OCI-LY1 (cell line): Measurements from ENCODE around the gene COX6B2.

Source experiments
- H2AFZ ChIP-seq: fragments of 200-600 bp; sonication (generic), shearing (Covaris generic); 2 replicates; pipeline ENCODE4 v1.6.0; 2014; ENCODE audit warnings: antibody characterized with exemption, mild to moderate bottlenecking, low read length
- H3F3A ChIP-seq: fragments of 200-600 bp; sonication (generic), shearing (Covaris generic); 2 replicates; pipeline ENCODE4 v1.6.0; 2014; ENCODE audit warnings: mild to moderate bottlenecking, antibody characterized with exemption, low read length, moderate library complexity; ENCODE audit not compliant: insufficient read depth
- H3K27ac ChIP-seq: fragments of 200-600 bp; sonication (generic); 2 replicates; pipeline ENCODE4 v1.5.1; 2014; ENCODE audit warnings: low read length, mixed run types, mild to moderate bottlenecking, low read depth; ENCODE audit not compliant: poor library complexity, severe bottlenecking
- H3K27me3 ChIP-seq: fragments of 200-600 bp; sonication (generic); 2 replicates; pipeline ENCODE4 v1.6.0; 2014; ENCODE audit warnings: antibody characterized with exemption, mild to moderate bottlenecking, low read length, moderate library complexity; ENCODE audit not compliant: insufficient read depth
- H3K36me3 ChIP-seq: fragments of 200-600 bp; sonication (generic); 2 replicates; pipeline ENCODE4 v1.6.1; 2014; ENCODE audit warnings: mild to moderate bottlenecking, antibody characterized with exemption, low read length, moderate library complexity, mixed read lengths; ENCODE audit not compliant: insufficient read depth
- H3K4me1 ChIP-seq: fragments of 200-600 bp; sonication (generic); 2 replicates; pipeline ENCODE4 v1.5.1; 2014; ENCODE audit warnings: mild to moderate bottlenecking, low read length, moderate library complexity; ENCODE audit not compliant: insufficient read depth, severe bottlenecking
- H3K4me2 ChIP-seq: fragments of 200-600 bp; sonication (generic), shearing (Covaris generic); 2 replicates; pipeline ENCODE4 v1.6.1; 2014; ENCODE audit warnings: low read length
- H3K4me3 ChIP-seq: fragments of 200-600 bp; sonication (generic); 2 replicates; pipeline ENCODE4 v1.5.1; 2014; ENCODE audit warnings: low read length, low read depth, mild to moderate bottlenecking, mixed read lengths; ENCODE audit not compliant: poor library complexity, severe bottlenecking
- H3K79me2 ChIP-seq: fragments of 200-600 bp; shearing (Covaris generic); 2 replicates; pipeline ENCODE4 v1.6.1; 2016; ENCODE audit warnings: mixed run types, low read length, mixed read lengths; ENCODE audit not compliant: insufficient read depth
- H3K9ac ChIP-seq: fragments of 200-600 bp; sonication (generic), shearing (Covaris generic); 2 replicates; pipeline ENCODE4 v1.6.1; 2014; ENCODE audit warnings: mild to moderate bottlenecking, low read length, mixed read lengths
- H3K9me2 ChIP-seq: fragments of 200-600 bp; sonication (generic), shearing (Covaris generic); 2 replicates; pipeline ENCODE4 v1.6.1; 2014; ENCODE audit warnings: low read depth, mild to moderate bottlenecking, low read length, mixed read lengths
- H3K9me3 ChIP-seq: fragments of 200-600 bp; shearing (Covaris generic); 2 replicates; pipeline ENCODE4 v1.6.1; 2014; ENCODE audit warnings: low read length, mixed read lengths
- H4K20me1 ChIP-seq: fragments of 200-600 bp; sonication (generic), shearing (Covaris generic); 2 replicates; pipeline ENCODE4 v1.6.0; 2016; ENCODE audit warnings: mild to moderate bottlenecking, low read length; ENCODE audit not compliant: insufficient read depth
- EZH2 ChIP-seq: fragments of 200-600 bp; sonication (generic), shearing (Covaris generic); IDR thresholded peaks from 2 replicates; pipeline ENCODE4 v1.8.0; 2017; ENCODE audit warnings: borderline replicate concordance, mixed run types, mild to moderate bottlenecking, antibody characterized with exemption, low read length, moderate library complexity, mixed read lengths
- TF ChIP-seq, protein P1 (sequence below): fragments of 200-600 bp; sonication (generic), shearing (Covaris generic); IDR thresholded peaks from 2 replicates; pipeline ENCODE4 v1.5.1; 2017; ENCODE audit warnings: mild to moderate bottlenecking, antibody characterized with exemption, low read length, moderate library complexity, mixed read lengths

The COX6B2 gene

DNA sequence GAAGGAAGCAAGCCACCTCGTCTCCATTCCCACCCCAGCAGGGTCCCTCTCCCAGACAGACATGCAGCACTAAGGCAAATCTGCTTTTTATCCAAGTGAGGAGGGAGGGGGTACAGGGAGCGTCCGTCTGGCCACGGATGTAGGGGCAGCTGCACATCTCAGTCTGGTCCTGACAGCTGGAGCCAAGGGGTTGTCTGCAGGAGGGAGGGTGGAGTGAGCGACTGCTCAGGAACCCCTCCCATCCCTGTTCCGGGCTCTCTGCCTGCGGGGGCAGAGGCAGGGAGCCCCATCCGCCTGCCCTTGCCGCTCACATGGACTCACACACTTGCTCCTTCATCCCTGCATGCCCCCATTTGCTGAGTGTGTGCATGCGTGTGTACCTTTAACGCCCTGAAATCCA, 24.7 kb upstream of the COX6B2 start:
- Histone ChIP-seq H3K4me1 (peaks cover 6% of the 10 kb centered on the region), H3K9me3 (no peaks in the 10 kb centered on the region), H3K27me3 (0 out of 2 replicates have a peak, but pooled peaks cover 11% of the 10 kb centered on the region), H2AFZ (no peak overlapping the region), H3K9me2 (no peaks in the 10 kb centered on the region), H3K4me3 (no peak overlapping the region), H3K79me2 (no peaks in the 10 kb centered on the region), H3K36me3 (no peaks in the 10 kb centered on the region; the same call in 1 of the 2 replicates), H3K27ac (no peak overlapping the region), H3F3A (no peaks in the 10 kb centered on the region), H3K9ac (no peak overlapping the region), H4K20me1 (no peaks in the 10 kb centered on the region), H3K4me2 (no peak overlapping the region)
- TF ChIP-seq, protein P1, sequence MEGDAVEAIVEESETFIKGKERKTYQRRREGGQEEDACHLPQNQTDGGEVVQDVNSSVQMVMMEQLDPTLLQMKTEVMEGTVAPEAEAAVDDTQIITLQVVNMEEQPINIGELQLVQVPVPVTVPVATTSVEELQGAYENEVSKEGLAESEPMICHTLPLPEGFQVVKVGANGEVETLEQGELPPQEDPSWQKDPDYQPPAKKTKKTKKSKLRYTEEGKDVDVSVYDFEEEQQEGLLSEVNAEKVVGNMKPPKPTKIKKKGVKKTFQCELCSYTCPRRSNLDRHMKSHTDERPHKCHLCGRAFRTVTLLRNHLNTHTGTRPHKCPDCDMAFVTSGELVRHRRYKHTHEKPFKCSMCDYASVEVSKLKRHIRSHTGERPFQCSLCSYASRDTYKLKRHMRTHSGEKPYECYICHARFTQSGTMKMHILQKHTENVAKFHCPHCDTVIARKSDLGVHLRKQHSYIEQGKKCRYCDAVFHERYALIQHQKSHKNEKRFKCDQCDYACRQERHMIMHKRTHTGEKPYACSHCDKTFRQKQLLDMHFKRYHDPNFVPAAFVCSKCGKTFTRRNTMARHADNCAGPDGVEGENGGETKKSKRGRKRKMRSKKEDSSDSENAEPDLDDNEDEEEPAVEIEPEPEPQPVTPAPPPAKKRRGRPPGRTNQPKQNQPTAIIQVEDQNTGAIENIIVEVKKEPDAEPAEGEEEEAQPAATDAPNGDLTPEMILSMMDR = no peak
- no peak for TF ChIP-seq EZH2

DNA sequence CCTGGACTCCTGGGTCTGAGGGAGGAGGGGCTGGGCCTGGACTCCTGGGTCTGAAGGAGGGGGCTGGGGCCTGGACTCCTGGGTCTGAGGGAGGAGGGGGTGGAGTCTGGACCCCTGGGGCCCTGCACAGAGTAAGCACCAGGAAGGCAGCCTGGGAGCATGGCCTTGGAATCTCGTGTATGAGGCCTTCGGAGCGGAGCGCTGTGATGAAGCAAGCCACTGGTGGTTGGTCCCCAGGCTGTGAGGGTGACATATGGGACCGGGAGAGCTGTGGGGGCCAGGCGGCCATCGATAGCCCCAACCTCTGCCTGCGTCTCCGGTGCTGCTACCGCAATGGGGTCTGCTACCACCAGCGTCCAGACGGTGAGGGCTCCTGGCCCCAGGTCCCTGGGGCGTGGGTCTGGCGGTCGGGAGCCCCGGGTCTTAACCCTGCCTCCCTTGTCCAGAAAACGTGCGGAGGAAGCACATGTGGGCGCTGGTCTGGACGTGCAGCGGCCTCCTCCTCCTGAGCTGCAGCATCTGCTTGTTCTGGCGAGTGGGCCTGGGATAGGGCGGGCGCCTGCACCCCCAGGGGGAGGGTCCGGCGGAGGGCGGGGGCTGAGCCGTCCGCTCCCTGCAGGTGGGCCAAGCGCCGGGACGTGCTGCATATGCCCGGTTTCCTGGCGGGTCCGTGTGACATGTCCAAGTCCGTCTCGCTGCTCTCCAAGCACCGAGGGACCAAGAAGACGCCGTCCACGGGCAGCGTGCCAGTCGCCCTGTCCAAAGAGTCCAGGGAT, 23.0 kb upstream of the COX6B2 start:
- no peak overlapping the region for H3K9ac ChIP-seq

DNA sequence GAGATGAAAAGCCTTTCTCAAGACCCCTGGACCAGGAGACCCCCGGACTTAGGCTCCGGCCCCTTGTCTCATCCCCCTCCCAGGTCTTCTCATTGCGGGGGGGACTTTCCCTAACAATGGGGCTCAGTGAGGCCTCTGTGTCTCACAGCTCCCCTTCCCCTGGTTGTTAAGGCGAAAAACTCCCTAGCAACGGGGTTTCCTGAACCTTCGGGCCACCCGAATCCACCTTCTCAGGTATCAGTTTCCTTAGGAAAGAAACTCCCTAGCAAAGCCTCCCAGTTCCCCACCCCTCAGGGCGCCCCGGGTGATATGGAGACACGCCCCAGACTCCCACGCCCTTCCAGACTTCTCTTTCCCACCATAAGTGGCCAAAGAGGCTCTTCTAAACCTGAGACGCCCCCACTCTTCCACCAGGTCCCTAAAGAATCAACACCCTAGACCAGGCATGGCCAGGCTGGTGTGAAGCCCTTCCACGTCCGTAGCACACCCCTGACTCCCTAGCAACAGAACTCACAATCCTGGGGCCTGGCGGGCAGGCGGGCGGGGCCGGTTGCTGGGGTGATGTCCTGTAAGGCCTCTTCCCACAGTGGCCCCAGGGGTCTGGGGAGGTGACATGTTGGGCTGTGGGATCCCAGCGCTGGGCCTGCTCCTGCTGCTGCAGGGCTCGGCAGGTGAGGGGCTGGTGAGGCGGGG, 21.9 kb upstream of the COX6B2 start, which contains the start of gene TMEM190:
Gene TMEM190 (plus strand): TSS at position 586 of the 693 bp plus-strand sequence. CDS start 28 bp downstream, at position 614.
- Histone ChIP-seq H4K20me1 (no peaks in the 10 kb centered on the region), H3K9me3 (no peaks in the 10 kb centered on the region), H3K4me1 (no peaks in the 10 kb centered on the region), H3K4me2 (no peak within 1 kb of the TSS), H3K4me3 (no peak within 1 kb of the TSS), H3F3A (no peaks in the 10 kb centered on the region), H3K79me2 (no peaks in the 10 kb centered on the region), H3K9me2 (no peaks in the 10 kb centered on the region), H3K27me3 (peaks cover 18% of the 10 kb centered on the region; the same call in 1 of the 2 replicates), H2AFZ (no peak within 1 kb of the TSS), H3K27ac (no peak within 1 kb of the TSS), H3K9ac (no peak within 1 kb of the TSS), H3K36me3 (no peaks in the 10 kb centered on the region)
- TF ChIP-seq EZH2 = no peak
- TF ChIP-seq, protein P1 = no peak

More for the DNA sequence above, 23.0 kb upstream of the COX6B2 start:
- H3F3A ChIP-seq = no peaks in the 10 kb centered on the region
- no peak for TF ChIP-seq EZH2
- TF ChIP-seq, protein P1 = no peak
- no peak overlapping the region for H3K4me2 ChIP-seq
- no peaks in the 10 kb centered on the region for H3K9me3 ChIP-seq
- H3K9me2 ChIP-seq = no peaks in the 10 kb centered on the region
- no peaks in the 10 kb centered on the region for H3K4me1 ChIP-seq
- H3K36me3 ChIP-seq = no peaks in the 10 kb centered on the region
- H3K4me3 ChIP-seq = no peak overlapping the region
- H4K20me1 ChIP-seq = no peaks in the 10 kb centered on the region
- H3K27ac ChIP-seq = no peak overlapping the region
- no peaks in the 10 kb centered on the region for H3K79me2 ChIP-seq
- H3K27me3 ChIP-seq = 0 out of 2 replicates have a peak, but pooled peaks cover 11% of the 10 kb centered on the region
- no peak overlapping the region for H2AFZ ChIP-seq
